Activated naive CD8-positive, alpha-beta T cell treated with anti-CD3 and anti-CD28 coated beads, Interleukin-2, amount 50 U/mL, for 16 hours (primary cell): ENCODE data around the gene ANGPTL1.

Experiments
- DNase-seq: peaks from one replicate; pipeline ENCODE4 v3.0.0-alpha.2; 2020; ENCODE audit warnings: low read depth, low spot score

Gene ANGPTL1, protein sequence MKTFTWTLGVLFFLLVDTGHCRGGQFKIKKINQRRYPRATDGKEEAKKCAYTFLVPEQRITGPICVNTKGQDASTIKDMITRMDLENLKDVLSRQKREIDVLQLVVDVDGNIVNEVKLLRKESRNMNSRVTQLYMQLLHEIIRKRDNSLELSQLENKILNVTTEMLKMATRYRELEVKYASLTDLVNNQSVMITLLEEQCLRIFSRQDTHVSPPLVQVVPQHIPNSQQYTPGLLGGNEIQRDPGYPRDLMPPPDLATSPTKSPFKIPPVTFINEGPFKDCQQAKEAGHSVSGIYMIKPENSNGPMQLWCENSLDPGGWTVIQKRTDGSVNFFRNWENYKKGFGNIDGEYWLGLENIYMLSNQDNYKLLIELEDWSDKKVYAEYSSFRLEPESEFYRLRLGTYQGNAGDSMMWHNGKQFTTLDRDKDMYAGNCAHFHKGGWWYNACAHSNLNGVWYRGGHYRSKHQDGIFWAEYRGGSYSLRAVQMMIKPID

DNA sequence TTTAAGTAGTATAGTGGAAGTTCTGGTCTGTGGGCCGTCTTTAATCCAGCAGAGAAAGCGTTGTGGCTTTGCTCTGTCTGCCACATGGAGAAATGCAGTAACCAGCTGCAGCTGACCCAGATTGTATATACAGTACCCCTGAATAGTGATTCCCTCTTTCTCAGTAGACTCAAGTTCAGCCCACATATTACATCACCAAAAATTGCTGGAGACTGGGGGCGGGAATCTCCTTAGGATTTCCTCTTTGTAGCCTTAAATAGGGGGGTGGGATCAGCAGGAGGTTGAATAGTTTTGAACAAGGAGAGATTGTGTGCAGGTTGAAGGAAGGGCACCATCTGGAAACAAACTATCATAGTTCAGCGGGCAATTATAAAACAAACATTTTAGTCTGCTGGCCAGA lies at the start of gene ANGPTL1:
Gene ANGPTL1, minus strand, starts transcription at position 134 of the 400 bp plus-strand sequence. CDS start 5,301 bp downstream, outside the sequence.
- DNase-seq, result no peak

DNA sequence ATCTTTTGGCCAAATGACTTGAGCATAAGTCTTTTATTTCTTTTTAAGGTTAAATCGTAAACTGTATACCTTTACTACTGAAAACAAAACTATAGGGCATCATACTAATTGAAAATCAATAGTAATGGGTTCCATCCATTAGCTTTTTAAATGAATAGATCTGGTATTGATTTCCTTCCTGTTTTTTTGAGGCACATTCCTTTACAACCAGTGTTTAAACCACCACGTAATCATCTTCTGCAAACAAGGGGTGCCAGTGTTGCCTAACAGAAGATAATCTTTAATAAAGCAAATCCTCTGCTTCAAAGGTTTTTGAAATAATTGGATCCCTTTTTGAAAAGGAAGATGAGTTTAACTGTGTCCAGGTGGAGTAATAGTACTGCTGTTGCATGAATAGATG lies 48.7 kb upstream of the ANGPTL1 start:
- no peak for DNase-seq

DNA sequence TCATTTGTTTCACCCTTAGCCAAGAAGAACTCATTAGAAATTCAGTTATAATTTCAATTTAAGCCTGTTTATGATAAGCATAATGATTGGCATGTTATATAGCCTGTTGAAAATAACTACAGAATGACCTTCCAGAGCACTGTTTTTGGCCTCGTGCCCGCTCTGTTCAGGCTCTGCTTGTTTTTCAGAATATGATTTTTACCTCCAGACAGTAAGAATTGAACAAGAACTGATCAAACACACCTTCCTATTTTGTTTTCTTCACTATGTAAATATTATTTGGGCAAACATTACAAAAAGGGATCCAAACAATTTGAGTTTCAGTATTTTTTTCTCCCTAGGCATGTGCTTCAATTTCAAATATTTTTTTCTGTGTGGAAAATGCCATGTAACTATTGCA lies 48.1 kb upstream of the ANGPTL1 start:
- DNase-seq, result no peak

DNA sequence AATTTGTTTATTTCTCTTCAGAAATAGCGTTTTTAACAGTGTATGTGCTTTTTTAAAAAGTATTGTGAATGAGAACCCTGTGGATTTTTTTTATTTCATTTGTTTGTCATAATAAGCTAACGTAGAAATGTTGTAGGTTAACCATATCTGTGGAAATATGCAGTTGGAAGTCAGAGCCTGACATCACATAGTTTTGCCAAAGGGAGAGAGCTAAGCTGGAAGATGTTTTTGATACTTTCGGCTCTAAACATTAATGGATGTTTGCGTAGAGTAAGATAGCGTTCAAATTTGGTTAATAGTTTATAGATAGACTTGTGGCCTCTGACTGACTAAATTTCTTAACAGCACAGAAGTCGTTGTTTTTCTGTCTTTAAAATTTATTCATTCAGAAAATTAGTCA lies 47.4 kb upstream of the ANGPTL1 start:
- DNase-seq, result no peak

DNA sequence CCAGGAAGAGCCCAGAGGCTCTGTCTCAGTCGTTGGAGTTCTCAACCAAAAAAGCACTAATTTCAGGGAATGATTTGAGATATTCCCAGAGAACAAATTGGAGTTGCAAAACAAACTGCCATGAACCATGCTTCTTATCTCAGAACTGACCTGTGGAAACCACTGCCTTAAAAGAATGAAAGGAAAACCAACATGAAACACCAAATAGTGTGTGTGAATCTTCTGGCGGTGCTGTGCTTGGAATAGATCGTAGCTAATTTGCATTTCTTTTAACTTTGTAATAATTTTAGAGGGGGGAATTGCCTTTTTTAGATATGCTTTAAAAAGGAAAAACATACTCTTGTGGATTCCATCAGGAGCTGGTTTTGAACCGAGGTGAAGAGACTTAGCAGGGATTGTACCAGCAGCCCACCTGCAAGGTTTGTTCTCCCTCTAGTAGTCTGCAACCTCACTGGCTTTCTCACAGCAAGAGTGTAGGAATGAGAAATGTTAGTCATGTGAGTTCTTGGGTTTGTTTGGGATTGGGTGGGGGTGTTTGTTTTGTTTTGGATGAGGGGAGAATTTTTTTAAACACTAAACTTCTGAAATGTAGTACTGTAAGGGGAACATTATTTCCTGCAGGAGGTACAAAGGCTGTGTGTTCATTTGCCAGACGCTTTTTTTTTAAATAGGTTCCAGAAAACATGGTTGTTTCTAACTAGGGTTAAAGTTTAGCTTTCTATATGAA lies 45.7 kb upstream of the ANGPTL1 start:
- no peak for DNase-seq

DNA sequence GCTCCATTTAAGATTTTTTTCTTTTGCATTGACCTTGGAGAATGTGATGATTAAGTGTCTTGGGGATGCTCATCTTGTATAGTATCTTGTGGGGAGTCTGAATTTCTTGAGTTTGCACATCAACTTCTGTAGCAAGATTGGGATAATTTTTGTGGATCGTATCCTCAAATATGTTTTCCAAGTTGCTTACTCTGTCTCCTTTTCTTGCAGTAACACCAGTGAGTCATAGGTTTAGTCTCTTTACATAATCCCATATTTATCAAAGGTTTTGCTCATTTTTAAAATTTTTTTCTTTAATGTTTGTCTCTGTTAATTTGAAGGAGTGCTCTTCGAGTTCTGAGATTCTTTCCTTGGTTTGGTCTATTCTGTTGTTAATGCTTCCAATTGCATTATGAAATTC lies 41.7 kb upstream of the ANGPTL1 start:
- no peak for DNase-seq

DNA sequence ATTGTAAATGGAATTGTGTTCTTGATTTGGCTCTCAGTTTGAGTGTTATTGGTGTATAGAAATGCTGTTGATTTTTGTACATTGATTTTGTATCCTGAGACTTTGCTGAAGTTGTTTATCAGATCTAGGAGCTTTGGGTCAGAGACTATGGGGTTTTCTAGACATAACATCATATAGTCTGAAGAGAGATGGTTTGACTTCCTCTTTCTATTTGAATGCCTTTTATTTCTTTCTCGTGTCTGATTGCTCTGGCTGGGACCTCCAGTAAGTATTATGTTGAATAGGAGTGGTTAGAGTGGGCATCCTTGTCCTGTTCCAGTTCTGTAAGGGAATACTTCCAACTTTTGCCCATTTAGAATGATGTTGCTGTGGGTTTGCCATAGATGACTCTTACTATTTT lies 39.1 kb upstream of the ANGPTL1 start:
- no peak for DNase-seq

DNA sequence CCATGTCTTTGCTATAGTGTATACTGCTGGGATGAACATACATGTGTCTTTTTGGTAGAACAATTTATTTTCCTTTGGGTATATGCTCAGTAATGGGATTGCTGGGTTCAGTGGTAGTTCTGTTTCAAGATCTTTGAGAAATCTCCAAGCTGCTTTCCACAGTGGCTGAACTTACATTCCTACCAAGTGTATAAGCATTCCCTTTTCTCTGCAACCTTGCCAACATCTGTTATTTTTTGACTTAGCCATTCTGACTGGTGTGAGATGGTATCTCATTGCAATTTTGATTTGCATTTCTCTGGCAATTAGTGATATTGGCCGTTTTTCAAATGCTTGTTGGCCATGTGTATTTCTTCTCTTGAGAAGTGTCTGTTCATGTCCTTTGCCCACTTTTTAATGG lies 37.5 kb upstream of the ANGPTL1 start:
- no peak for DNase-seq

DNA sequence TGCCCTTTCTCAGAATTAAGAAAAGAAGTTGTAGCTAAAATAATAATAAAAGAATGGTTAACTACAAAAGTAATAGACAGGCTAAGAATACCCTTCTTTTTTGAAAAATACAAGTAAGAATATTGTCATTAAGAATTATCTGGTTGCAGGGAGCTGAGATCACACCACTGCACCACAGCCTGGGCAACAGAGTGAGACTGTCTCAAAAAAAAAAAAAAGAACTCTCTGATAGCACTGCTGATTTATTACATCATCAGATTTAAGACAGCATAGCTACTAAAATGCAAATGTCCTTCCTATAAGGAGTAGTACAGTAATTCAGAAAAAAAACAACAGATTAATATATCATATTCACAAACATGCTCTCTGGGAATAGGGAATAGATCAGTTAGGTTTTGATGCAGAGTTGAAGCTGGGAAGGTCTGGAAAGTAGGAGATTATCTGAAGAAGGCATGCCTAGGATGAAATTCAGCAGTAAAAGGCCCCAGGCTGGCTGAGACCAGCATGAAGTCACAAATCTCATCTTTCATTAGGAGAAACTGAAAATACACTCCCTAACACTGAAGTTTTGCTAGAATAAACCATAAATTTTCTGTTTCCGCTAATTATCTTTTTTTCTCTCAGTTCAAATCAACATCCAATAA lies 30.7 kb upstream of the ANGPTL1 start:
- DNase-seq, result no peak

DNA sequence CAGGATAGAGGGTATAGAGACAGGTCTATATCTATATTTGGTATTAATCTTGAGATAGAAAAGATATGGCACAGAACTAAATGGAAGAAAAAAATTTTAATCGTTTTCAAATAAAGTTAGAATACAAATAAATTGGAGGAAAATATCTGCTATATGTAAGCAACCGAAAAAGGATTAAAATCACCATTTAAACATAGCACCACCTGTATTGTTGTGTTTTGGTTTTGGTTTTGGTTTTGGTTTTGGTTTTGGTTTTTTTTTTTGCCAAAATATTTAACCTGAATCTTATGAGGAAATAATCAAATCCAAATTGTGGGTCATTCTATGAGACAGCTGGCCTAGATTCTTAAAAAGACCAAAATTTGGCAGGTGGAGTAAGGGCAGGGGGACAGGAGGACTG lies 28.5 kb upstream of the ANGPTL1 start:
- no peak for DNase-seq

DNA sequence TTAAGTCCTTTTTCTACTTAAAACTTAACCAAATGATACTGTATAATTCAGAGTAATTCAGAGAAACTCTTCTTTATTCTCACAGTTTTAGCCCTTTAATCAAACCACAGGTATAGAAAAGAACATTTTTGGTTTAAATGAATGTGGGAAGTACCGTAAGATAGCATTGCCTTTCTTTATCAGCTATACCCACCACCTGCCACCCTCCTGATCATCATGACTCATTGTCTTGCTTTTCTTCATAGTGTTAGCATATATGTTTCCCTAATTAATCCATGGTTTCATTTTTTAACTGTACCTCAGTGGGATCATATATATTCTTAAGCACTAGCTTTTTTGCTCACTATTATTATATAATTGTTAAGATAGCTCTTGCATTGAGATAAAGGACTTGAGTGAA lies 27.5 kb upstream of the ANGPTL1 start:
- DNase-seq, result no peak

DNA sequence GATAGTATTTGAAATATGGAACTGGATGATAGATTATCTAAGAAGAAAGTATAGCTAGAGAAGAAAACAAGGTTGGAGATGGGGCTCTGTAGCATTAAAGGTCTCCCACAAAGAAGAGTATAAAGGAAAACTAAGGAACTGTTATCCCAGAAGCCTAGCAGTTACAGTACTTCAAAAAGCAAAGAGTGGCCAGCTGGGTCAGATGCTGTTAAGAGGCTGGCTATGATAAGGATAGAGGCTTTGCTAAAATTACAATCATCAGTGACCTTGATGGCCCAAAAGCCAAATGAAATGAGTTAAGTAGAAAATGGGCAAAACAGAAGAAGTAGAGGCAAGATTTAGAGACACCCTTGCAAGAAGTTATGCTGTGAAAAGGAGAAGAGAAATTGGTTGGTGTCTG lies 25.1 kb upstream of the ANGPTL1 start:
- DNase-seq, result no peak

DNA sequence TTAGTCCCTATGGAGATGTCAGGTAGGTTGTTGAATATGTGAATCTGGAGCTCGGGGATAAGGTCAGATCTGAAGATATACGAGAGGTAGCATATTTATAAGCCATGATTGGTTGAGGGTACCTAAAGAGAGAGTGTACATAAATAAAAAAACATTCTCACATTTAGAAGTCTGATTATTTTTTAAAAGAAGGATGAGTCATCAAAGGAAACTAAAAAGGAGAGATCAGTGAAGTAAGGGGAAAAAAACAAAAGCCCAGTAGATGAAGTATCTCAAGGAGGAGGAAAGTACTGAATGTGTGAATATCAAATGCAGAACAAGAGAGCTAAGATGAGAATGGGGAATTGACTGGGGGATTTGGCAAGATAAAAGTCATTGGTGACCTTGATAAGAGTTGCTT lies 15.7 kb upstream of the ANGPTL1 start:
- no peak for DNase-seq

DNA sequence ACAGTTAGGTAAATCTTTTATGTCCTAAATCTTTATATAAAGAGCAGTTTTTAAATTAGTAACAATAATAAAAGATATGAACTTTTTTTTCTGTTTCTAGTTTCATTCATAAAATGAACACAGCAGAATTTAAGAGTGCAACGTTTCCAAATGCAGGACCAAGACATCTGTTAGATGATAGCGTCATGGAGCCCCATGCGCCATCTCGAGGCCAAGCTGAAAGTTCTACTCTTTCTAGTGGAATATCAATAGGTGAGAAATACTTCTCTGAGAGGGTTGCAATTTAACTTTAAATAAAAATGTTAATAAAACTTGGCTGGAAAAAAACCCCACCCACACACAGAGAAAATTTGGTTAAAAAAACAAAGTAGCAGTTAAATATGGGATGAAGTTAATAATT lies 15.0 kb upstream of the ANGPTL1 start:
- no peak for DNase-seq

DNA sequence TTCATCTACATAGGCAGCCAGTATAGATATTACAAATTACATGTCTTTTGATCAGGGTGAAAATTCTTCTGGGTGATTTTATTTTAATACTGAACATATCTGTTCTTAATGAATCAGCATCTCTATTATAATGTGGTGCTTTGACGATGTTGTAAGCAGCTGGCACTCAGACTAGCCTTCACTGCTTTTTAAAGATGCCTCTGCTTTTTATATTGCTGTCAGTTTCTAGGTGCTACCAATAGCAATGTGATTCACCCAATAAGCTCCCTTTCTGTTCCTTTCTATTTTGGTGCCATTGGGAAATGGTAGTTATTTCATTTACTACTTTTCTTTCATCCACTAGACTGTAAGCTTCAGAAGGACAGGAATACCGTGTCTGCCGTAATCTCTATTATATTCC lies 11.1 kb upstream of the ANGPTL1 start:
- no peak for DNase-seq

DNA sequence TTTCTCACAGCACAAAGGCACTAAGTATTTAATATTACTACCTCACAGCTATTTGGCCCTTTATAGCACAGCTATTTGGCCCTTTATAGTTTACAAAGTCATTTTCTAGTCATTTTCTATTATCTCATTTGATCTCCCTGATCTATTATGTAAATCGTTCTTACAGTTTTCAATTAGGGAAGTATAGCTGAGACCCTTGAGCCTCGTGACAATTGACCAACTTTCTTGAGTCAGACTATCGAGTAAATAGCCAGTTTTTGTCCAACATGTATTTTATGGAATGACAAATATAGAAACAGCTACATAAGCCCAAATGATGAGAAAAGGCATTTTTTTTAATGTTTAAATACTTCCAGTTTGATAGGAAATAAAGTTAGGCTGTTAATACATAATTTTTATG lies 7.0 kb upstream of the ANGPTL1 start:
- DNase-seq, result no peak

DNA sequence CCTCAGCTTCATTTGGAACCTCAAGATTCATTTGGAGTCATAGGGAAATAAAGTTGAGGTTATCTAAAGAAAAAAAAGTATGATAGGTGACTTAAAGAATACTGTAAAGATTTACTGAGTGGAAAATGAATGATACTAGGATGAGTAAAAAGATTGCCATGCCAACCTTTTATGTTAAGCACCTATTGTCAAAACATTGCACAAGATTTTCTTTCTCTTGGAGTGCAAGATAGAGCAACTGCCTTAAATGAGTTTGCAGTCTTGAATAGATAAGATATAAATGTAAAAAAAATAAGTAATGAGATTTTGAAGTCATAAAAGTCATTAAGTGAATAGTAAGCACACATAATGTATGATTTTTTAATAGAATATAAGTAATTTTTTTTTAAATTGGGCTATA lies 5.1 kb upstream of the ANGPTL1 start:
- DNase-seq, result no peak

DNA sequence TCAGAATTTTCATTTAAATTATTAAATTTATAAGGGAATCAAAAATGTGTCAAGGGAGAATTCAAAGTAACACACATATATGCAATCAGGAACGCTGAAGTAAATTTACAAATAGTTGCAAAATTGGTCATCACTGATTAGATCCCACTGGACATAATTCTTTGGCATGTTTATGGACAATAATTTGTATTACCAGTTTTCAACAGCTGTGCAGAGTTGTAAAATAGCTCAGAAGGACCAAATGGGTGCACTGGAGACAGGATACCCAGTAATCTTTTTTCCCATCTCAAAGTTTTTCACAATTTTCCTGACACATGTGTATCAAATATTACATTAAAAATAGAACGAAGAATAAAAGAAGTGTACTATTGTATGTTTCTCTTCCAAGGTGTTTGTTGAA lies 4.1 kb upstream of the ANGPTL1 start:
- no peak for DNase-seq

DNA sequence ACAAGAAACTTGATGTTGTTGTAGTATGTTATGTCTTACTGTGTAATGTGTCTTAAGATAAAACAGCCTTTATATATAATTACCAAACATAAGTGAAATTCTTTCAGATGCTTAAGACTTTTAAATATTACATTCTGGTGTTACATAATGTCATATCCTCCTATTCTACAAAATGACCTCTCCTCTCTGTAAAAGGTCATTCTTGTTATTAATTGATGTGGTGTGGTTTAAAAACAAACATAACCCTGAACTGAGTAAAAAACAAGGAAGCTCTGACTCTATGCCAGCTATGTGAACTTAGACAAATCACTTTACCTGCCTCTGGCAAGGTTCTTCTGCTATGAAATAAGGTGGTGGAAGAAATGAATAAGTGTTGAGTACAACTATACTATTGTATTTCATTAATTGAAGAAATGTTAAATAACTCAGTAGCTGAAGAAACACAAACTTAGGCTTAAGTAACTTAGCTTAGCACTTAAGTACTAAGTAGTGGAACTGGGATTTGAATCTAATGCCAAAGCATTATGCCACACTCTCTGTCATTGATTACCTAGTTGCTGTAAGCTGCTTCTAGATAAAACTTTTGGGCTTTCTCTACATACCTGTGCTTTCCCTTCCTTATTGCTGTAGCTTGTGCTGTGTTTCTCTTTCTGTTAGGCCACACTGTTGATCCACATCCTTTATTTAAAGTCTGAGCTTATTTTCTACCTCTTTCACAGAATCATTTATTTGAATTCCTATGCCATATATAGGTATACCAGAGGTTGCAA lies 859 bp upstream of the ANGPTL1 start:
- DNase-seq, result no peak

DNA sequence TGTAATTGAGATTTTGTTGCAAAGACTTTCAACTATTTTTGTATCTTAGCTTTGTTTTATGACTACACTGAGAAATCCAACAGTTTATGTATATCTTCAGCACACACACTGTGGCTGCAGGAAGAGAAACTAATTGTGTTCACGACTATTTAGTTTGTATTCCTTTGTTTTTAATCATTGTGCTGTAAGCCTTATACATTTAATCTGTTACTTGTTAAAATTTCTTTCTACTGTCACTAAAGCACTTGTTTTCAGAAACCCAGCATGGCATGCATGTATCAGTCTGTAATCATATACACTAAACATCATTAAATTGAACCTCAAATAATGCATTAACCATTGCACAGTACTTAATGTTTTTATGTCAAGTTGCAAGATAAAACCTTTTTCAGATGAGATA lies 656 bp downstream of the ANGPTL1 start:
- DNase-seq, result no peak

DNA sequence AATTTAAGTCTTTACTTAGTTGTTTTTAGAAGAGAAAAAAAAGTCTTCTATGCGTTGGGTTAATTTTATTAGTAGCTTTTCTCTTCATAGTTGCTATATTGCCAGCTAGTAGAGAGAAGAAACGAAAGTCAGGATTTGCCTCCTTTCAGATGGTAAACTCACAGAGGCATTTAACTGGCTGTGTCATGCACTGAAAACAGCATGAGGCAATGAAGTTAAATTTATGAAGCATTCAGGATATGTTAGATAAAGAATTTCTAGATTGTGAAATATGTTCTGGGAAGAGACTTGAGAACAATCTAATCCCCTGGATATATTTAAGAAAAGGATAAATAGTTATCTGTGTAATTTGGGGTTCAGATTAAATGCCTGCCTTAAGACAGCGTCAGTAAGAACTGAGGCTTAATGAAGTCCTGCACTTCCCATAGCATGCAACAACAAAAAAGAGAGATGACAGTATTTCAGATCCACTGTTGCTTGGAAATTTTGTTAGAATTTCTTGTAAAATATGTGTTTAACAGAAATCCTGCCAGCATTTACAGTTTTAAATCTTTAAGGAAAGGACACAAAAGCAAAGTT lies 1.7 kb downstream of the ANGPTL1 start:
- no peak for DNase-seq
